GM18907 (cell line): ENCODE data around the gene HIPK2.

ENCODE experiments used
- ATAC-seq: cut with Tn5 transposase; IDR thresholded peaks from one replicate; pipeline ENCODE4 v1.9.1; 2021; ENCODE audit warnings: mild to moderate bottlenecking, moderate library complexity; ENCODE audit not compliant: unreplicated experiment

HIPK2 gene

GRCh38 chr7:139777948-139778841, at the start of gene HIPK2:
TSS of gene HIPK2 (minus strand) at chr7:139777998. CDS start at chr7:139777623, 375 bp downstream.
- ATAC-seq = peak; percentile 66

GRCh38 chr7:139827042-139827441, 49.2 kb upstream of the HIPK2 start:
- no peak for ATAC-seq

DNA sequence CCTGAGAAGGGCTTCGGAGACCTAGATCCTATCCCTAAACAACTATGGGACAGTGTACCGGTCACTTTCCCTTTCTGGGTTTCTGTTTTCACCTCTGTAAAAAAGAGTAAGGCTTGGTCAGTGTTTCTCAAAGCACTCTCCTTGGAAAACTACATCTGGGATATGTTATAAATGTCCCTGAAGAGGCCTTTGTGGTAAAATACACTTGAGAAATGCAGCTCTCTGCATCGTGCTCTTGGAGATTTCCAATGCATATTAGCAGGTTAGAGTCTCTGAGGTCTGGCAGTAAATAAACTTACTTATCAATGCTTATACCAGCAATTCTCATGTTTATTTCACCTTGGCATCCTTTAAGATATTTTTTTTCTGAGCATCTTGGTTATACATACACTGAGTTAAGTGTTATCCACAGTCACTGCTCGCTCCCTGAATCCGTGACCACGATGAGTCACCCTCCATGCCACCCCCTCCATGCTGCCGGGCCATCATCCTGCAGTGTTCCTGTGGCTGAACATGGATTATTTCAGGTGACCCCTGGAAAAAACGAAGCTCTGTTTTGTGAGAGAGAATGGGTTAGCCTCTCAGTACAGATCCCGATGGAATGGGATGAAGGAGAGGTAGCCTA, 48.0 kb upstream of the HIPK2 start:
- no peak for ATAC-seq

GRCh38 chr7:139823959-139824521, 46.2 kb upstream of the HIPK2 start:
- no peak for ATAC-seq

- ATAC-seq = no peak
Measured at GRCh38 chr7:139822855-139823254, 45.1 kb upstream of the HIPK2 start.

DNA sequence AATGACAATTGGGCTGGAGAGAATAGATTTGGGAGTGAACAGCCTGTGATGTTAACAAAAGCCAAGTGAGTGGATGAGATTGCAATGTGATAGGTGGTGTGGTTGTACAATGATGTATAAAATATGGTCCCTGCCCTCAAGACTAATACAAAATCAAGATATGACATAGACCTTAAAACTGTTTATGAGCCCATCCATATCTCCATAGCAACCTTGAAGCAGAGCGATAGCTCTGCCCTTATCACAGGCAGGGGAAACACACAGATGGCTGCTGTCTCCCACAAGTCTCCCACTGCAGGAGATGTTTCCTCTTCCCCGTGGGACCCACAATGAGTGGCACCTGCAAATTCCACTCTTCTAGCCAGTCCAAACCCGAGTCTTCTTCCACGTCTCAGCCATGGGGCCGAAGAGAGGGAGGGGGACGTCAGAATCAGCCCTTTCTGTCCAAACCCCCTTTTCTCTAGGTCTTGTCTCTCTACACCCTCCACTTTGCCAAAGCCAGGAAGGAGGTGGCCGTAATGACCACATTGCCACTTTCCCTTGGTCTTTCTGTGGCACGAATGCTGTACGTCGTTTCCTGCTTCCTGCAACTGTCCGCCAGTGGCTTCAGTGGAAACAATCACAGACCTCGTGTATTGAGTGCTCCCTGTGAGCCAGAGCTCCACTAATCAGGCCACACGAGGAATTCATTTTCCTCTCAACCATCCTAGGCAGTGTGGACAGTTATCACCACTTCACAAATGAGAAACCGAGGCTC, 43.7 kb upstream of the HIPK2 start:
- no peak for ATAC-seq

DNA sequence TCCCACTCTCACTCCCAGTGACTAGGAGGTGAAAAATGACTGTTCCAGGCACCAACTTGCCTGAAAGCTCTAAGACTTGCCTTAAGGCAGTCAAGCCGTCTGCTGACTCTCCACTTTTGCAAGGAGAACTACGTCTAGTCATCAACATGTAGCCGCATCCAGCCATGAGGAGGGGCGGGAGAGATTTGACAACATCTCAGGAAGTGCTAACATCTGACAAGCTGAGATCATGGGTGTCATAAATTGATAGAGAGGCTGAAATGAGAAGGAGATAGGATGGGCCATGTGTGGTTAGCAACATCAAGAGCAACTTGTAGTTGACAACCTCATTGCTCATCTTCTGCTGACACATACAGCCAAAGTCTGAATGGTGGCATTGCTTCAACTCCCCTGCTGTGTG, 42.3 kb upstream of the HIPK2 start:
- no peak for ATAC-seq

DNA sequence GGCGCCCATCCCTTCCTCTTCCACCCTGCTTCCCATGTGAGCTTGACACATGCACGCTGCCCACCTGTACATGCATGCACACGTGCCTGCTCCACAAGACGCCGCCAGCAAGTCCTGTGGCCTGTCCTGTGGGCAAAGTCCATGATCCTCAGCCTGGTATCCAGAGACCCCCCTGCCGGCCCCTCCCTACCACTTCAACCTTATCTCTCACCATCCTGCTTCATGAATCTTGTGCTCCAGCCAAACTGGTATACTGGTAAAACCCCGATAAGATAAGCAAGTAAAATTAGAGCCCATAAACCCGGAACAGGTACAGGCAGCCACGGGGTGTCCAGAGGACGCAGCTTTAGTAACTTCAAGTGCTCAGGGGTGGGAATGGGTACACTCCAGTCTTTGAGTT, 39.5 kb upstream of the HIPK2 start:
- no peak for ATAC-seq

GRCh38 chr7:139813689-139814088, 35.9 kb upstream of the HIPK2 start:
- no peak for ATAC-seq

DNA sequence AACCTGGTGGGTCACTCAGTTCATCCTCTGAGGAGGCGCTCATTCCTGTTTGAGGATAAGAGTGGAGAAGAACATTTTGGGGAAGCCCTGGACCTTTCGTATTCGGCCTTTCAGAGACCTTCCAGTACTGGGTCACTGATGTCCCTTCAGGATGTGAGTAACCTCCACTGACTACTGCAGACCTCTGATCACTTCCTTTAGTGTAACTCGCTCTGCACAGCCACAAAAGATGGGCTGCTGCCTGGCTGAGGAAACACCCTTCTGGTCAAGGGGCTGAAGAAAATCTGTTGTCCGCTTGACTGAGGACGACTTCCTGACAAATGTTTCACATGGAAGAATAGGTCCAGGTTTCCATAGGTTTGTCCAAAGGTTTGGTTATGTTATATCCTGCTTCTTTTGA, 35.4 kb upstream of the HIPK2 start:
- ATAC-seq = no peak

- ATAC-seq = no peak
Measured at GRCh38 chr7:139811066-139811465, 33.3 kb upstream of the HIPK2 start.

DNA sequence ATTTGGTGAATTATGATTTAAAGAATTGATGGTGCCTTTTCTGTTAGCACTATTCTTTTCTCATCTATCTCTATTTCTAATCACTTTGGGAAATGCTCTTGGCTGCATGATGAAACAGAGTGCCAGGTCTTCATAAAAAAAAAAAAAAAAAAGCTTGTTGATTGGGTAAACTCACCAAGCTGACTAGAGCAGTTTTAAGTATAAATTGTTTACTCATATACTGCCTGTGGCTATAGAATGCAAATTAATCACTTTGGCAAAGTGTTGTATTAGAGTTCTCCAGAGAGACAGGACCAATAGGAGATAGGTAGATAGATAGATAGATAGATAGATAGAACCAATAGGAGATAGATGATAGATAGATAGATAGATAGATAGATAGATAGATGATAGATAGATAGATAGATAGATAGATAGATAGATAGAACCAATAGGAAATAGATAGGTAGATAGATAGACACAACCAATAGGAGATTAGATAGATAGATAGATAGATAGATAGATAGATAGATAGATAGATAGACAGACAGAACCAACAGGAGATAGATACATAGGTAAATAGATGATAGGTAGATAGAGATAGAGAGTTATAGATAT, 31.1 kb upstream of the HIPK2 start:
- no peak for ATAC-seq

- ATAC-seq = no peak
Measured at GRCh38 chr7:139808427-139808826, 30.6 kb upstream of the HIPK2 start.

DNA sequence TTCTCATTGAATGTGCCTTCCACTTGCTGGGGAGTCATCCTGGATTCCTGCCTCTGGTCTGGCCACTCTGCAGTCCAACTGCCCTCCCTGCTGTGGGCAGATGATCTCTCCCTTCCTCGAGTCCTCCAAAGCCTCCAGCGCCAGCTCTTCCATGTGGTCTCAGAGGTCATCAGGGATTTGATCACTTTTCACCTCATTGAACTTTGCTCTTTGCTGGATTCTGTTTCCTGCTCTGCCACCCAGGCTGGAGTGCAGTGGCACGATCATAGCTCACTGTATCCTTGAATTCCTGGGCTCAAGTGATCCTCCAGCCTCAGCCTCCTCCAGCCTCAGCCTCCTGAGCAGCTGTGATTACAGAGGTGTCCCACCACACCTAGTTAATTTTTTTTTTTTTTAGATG, 29.2 kb upstream of the HIPK2 start:
- ATAC-seq = no peak

DNA sequence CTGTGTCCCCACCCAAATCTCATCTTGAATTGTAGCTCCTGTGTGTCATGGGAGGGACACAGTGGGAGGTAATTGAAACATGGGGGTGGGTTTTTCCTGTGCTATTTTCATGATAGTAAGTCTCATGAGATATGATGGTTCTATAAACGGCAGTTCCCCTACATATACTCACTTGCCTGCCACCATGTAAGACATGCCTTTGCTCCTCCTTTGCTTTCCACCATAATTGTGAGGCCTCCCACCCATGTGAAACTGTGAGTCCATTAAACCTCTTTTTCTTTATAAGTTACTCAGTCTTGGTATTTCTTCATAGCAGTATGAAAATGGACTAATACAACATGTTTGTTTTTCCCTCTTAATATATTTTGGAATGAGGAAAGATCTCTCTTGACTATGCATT, 26.8 kb upstream of the HIPK2 start:
- ATAC-seq = no peak

- no peak for ATAC-seq
Measured at GRCh38 chr7:139799586-139799985, 21.8 kb upstream of the HIPK2 start.

DNA sequence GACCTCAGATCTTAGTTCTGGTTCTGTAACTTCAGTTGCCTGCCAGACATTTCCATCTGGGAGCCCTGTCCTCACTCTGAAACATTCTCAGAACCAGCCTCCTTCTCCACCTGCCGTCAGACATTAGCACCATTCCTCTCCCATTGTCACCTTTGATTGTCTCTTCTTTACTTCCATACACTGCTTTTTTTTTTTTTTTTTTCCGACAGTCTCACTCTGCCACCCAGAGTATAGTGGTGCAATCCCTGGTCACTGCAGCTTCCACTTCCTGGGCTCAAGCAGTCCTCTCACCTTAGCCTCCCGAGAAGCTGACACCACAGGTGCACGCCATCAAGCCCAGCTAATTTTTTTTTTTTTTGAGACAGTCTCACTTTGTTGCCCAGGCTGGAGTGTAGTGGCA, 21.1 kb upstream of the HIPK2 start:
- no peak for ATAC-seq

- peak; percentile 80 for ATAC-seq
Measured at GRCh38 chr7:139798221-139798620, 20.4 kb upstream of the HIPK2 start.

DNA sequence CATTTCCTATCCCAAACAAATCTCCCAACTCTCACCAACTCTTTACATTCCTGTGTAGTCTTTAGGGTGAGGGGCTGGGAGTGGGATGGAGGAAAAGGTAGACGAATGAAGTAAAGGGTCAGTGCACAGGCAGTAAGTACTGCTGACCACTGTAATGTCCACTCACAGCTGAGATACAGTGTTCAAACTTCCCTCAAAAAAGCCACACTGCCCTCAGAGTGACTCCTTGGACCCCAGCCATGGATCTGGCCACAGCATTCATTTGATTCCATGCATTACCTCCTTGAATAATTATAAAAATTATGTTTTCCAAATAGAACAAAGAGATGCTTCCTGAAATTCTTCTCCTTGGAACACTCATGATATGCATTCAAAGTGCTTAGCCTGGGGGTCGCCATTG, 19.8 kb upstream of the HIPK2 start:
- ATAC-seq = no peak

GRCh38 chr7:139791316-139791715, 13.5 kb upstream of the HIPK2 start:
- no peak for ATAC-seq

- ATAC-seq = no peak
Measured at GRCh38 chr7:139784648-139785047, 6.8 kb upstream of the HIPK2 start.
